HG03066 (cell line): ENCODE results near the gene CAPN9.

Source experiments
- ATAC-seq: cut with Tn5 transposase; IDR thresholded peaks from one replicate; pipeline ENCODE4 v1.9.1; 2021; ENCODE audit warnings: low read depth; ENCODE audit not compliant: unreplicated experiment

Gene CAPN9

GRCh38 chr1:230819976-230820375 is 72.8 kb downstream of the CAPN9 start:
- no peak for ATAC-seq

- no peak for ATAC-seq
Observed at GRCh38 chr1:230820568-230820967, 73.4 kb downstream of the CAPN9 start.

- no peak for ATAC-seq
Observed at GRCh38 chr1:230821346-230821745, 74.2 kb downstream of the CAPN9 start.

- ATAC-seq, result no peak
Observed at GRCh38 chr1:230822092-230822581, 74.9 kb downstream of the CAPN9 start.

- ATAC-seq, result no peak
Observed at GRCh38 chr1:230823426-230823825, 76.2 kb downstream of the CAPN9 start.

- no peak for ATAC-seq
Observed at GRCh38 chr1:230823931-230824381, 76.8 kb downstream of the CAPN9 start.

- no peak for ATAC-seq
Observed at GRCh38 chr1:230824551-230824918, 77.3 kb downstream of the CAPN9 start.

GRCh38 chr1:230824919-230825721 is 77.9 kb downstream of the CAPN9 start:
- no peak for ATAC-seq

- ATAC-seq, result no peak
Observed at GRCh38 chr1:230825761-230826160, 78.6 kb downstream of the CAPN9 start.

- no peak for ATAC-seq
Observed at GRCh38 chr1:230826166-230826875, 79.1 kb downstream of the CAPN9 start.

GRCh38 chr1:230827081-230827681 is 80.0 kb downstream of the CAPN9 start:
- ATAC-seq, result no peak

- no peak for ATAC-seq
Observed at GRCh38 chr1:230827801-230828200, 80.6 kb downstream of the CAPN9 start.

GRCh38 chr1:230828421-230828820 is 81.2 kb downstream of the CAPN9 start:
- ATAC-seq, result no peak

- ATAC-seq, result no peak
Observed at GRCh38 chr1:230831771-230832170, 84.6 kb downstream of the CAPN9 start.

GRCh38 chr1:230832476-230832875 is 85.3 kb downstream of the CAPN9 start:
- no peak for ATAC-seq

- ATAC-seq, result no peak
Observed at GRCh38 chr1:230833511-230833910, 86.3 kb downstream of the CAPN9 start.

GRCh38 chr1:230834292-230834691 is 87.1 kb downstream of the CAPN9 start:
- no peak for ATAC-seq

- ATAC-seq, result no peak
Observed at GRCh38 chr1:230836347-230836746, 89.2 kb downstream of the CAPN9 start.

- ATAC-seq, result no peak
Observed at GRCh38 chr1:230836793-230837192, 89.6 kb downstream of the CAPN9 start.

GRCh38 chr1:230839173-230839572 is 92.0 kb downstream of the CAPN9 start:
- ATAC-seq, result no peak

GRCh38 chr1:230842801-230843200 is 95.6 kb downstream of the CAPN9 start:
- ATAC-seq, result no peak
